Measurements from ENCODE around the gene MAP1A. TPM values are rescaled to one million over a fixed set of nuclear protein-coding genes. Genes with fewer than 3 reads are reported as not detected.

The MAP1A gene
- total and polyA plus RNA-seq, 2 of the 13 experiments (the other 11 are each of a cell fraction or from before 2014, with no cell fraction given), result 0.01 to 0.07 TPM

DNA sequence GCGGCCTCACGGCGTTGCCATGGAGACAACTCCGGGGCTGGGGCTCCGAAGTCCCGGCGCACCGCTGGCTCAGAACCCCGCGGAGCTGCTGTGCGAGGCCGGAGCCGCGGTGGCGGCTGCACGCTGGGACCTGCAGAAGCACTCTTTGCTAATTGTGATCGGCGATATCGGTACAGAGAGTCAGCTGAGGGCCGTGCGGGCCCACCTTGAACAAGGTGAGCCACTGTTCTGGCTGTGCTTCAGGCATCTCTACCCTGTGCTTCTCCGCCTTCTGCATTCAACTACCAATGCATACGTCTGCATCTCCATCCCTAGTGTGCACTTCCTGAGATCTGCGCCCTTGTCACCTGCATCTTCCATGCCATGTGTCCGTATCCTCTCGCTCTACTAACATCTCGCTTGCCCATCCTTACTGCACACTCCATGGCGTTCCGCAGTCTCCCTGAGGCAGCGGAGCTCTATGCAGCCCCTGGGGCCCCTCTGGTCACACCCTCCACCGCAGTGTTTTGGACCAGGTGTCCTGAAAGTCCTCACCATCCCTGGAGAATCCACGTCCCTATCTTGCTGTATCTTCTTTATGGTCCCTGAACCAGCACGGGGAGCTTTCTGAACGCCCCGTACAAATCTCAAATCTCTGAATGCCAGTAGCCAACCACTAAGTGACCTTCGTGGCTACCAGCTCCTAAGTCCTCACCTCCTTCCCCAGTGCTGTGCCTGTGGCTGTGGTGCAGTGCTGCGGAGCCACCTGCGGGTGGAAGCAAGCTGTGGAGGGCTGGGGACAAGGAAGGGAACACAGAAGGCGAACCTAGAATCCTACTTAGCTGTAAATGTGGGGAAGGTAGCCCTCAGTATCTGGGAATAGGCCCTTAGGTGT, 6.2 kb upstream of the MAP1A start (continued):
- TF ChIP-seq, protein P1, sequence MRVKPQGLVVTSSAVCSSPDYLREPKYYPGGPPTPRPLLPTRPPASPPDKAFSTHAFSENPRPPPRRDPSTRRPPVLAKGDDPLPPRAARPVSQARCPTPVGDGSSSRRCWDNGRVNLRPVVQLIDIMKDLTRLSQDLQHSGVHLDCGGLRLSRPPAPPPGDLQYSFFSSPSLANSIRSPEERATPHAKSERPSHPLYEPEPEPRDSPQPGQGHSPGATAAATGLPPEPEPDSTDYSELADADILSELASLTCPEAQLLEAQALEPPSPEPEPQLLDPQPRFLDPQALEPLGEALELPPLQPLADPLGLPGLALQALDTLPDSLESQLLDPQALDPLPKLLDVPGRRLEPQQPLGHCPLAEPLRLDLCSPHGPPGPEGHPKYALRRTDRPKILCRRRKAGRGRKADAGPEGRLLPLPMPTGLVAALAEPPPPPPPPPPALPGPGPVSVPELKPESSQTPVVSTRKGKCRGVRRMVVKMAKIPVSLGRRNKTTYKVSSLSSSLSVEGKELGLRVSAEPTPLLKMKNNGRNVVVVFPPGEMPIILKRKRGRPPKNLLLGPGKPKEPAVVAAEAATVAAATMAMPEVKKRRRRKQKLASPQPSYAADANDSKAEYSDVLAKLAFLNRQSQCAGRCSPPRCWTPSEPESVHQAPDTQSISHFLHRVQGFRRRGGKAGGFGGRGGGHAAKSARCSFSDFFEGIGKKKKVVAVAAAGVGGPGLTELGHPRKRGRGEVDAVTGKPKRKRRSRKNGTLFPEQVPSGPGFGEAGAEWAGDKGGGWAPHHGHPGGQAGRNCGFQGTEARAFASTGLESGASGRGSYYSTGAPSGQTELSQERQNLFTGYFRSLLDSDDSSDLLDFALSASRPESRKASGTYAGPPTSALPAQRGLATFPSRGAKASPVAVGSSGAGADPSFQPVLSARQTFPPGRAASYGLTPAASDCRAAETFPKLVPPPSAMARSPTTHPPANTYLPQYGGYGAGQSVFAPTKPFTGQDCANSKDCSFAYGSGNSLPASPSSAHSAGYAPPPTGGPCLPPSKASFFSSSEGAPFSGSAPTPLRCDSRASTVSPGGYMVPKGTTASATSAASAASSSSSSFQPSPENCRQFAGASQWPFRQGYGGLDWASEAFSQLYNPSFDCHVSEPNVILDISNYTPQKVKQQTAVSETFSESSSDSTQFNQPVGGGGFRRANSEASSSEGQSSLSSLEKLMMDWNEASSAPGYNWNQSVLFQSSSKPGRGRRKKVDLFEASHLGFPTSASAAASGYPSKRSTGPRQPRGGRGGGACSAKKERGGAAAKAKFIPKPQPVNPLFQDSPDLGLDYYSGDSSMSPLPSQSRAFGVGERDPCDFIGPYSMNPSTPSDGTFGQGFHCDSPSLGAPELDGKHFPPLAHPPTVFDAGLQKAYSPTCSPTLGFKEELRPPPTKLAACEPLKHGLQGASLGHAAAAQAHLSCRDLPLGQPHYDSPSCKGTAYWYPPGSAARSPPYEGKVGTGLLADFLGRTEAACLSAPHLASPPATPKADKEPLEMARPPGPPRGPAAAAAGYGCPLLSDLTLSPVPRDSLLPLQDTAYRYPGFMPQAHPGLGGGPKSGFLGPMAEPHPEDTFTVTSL (CRISPR knock-in tag; IDR thresholded peaks at IDR 0.05; ENCODE audit: borderline replicate concordance), result no peak
- TF ChIP-seq FOXK2 (IDR thresholded peaks at IDR 0.05) (no peak), SIN3B (IDR thresholded peaks at IDR 0.05; ENCODE audit: low read length) (no peak), PRPF4 (IDR thresholded peaks at IDR 0.05; ENCODE audit: low read depth, low read length, poor library complexity, severe bottlenecking) (no peak), ZNF773 (CRISPR knock-in tag; IDR thresholded peaks at IDR 0.05; ENCODE audit: borderline replicate concordance) (no peak), ZNF101 (CRISPR knock-in tag; IDR thresholded peaks at IDR 0.05; ENCODE audit: borderline replicate concordance, low read depth) (no peak), JUNB (CRISPR knock-in tag; IDR thresholded peaks at IDR 0.05; ENCODE audit: borderline replicate concordance) (no peak), ZNF484 (CRISPR knock-in tag; IDR thresholded peaks at IDR 0.05; ENCODE audit: borderline replicate concordance, low read depth) (no peak), NCOR1 (IDR thresholded peaks at IDR 0.05; ENCODE audit: borderline replicate concordance, low read length) (no peak), BCL6 (CRISPR knock-in tag; IDR thresholded peaks at IDR 0.05) (0 out of 2 replicates have a peak, but pooled peaks have one; percentile 2), THAP11 (CRISPR knock-in tag; IDR thresholded peaks at IDR 0.05) (no peak)
- TF ChIP-seq, protein P2, sequence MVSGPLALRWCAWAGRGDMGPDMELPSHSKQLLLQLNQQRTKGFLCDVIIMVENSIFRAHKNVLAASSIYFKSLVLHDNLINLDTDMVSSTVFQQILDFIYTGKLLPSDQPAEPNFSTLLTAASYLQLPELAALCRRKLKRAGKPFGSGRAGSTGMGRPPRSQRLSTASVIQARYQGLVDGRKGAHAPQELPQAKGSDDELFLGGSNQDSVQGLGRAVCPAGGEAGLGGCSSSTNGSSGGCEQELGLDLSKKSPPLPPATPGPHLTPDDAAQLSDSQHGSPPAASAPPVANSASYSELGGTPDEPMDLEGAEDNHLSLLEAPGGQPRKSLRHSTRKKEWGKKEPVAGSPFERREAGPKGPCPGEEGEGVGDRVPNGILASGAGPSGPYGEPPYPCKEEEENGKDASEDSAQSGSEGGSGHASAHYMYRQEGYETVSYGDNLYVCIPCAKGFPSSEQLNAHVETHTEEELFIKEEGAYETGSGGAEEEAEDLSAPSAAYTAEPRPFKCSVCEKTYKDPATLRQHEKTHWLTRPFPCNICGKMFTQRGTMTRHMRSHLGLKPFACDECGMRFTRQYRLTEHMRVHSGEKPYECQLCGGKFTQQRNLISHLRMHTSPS (CRISPR knock-in tag; IDR thresholded peaks at IDR 0.05; ENCODE audit: low read depth), result no peak
- TF ChIP-seq, protein P3, sequence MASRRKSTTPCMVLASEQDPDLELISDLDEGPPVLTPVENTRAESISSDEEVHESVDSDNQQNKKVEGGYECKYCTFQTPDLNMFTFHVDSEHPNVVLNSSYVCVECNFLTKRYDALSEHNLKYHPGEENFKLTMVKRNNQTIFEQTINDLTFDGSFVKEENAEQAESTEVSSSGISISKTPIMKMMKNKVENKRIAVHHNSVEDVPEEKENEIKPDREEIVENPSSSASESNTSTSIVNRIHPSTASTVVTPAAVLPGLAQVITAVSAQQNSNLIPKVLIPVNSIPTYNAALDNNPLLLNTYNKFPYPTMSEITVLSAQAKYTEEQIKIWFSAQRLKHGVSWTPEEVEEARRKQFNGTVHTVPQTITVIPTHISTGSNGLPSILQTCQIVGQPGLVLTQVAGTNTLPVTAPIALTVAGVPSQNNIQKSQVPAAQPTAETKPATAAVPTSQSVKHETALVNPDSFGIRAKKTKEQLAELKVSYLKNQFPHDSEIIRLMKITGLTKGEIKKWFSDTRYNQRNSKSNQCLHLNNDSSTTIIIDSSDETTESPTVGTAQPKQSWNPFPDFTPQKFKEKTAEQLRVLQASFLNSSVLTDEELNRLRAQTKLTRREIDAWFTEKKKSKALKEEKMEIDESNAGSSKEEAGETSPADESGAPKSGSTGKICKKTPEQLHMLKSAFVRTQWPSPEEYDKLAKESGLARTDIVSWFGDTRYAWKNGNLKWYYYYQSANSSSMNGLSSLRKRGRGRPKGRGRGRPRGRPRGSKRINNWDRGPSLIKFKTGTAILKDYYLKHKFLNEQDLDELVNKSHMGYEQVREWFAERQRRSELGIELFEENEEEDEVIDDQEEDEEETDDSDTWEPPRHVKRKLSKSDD (CRISPR knock-in tag; IDR thresholded peaks at IDR 0.05; ENCODE audit: low read depth), result no peak

All from HepG2 (cell line).